Lung (tissue), 12 donors: Measurements from ENCODE around the gene CHRNA7. TPM values are rescaled to one million over a fixed set of nuclear protein-coding genes. Genes with fewer than 3 reads are reported as not detected.

Experiments used
- ATAC-seq: fragments of 200-7000 bp; cut with Tn5 transposase; one replicate; pipeline ENCODE4 v1.9.1; 2020; ENCODE audit warnings: moderate number of reproducible peaks; ENCODE audit not compliant: insufficient read depth, low FRiP score
- DNase-seq, 3 donors: peaks; one replicate each; pipeline ENCODE4 v3.0.0-alpha.2; 2013 to 2017
- H3K27ac ChIP-seq, 2 donors: one replicate each; pipeline ENCODE4 v1.5.1; 2013; ENCODE audit warnings: mild to moderate bottlenecking in 2 of 2, moderate library complexity in 2 of 2, control low read depth in 1 of 2, inconsistent platforms in 1 of 2, low read depth in 1 of 2, low read length in 1 of 2
- H3K27me3 ChIP-seq, 3 donors: one replicate each; pipeline ENCODE4 v1.5.1; 2013; ENCODE audit warnings: low read length in 2 of 3; ENCODE audit not compliant: control insufficient read depth in 3 of 3, insufficient read depth in 3 of 3
- H3K36me3 ChIP-seq, 4 donors: one replicate each; pipeline ENCODE4 v1.5.1; 2013; ENCODE audit warnings: low read length in 4 of 4, mild to moderate bottlenecking in 1 of 4, moderate library complexity in 1 of 4; ENCODE audit not compliant: control insufficient read depth in 4 of 4, insufficient read depth in 4 of 4
- H3K4me1 ChIP-seq, 5 donors: one replicate each; pipeline ENCODE4 v1.5.1; 2013; ENCODE audit warnings: low read length in 5 of 5, mild to moderate bottlenecking in 2 of 5, moderate library complexity in 1 of 5; ENCODE audit not compliant: control insufficient read depth in 5 of 5, insufficient read depth in 5 of 5
- H3K4me3 ChIP-seq: one replicate; pipeline ENCODE4 v1.5.1; 2013; ENCODE audit warnings: mild to moderate bottlenecking, control low read depth, moderate library complexity
- H3K9ac ChIP-seq, 2 donors: one replicate each; pipeline ENCODE4 v1.5.1; 2013; ENCODE audit warnings: low read length in 2 of 2, control low read depth in 1 of 2; ENCODE audit not compliant: insufficient read depth in 1 of 2
- H3K9me3 ChIP-seq, 4 donors: one replicate each; pipeline ENCODE4 v1.5.1; 2013; ENCODE audit warnings: low read length in 3 of 4, mild to moderate bottlenecking in 1 of 4, moderate library complexity in 1 of 4; ENCODE audit not compliant: control insufficient read depth in 4 of 4, insufficient read depth in 3 of 4
- CTCF ChIP-seq: IDR thresholded peaks from 2 replicates; pipeline ENCODE4 v1.5.1; 2012; ENCODE audit warnings: mild to moderate bottlenecking; ENCODE audit errors: control extremely low read depth, extremely low read depth
- WGBS, 2 donors: extraction: QIAGEN DNeasy Blood & Tissue Kit; methylation state at CpG; one replicate each; pipeline ENCODE4 v1.1.7; 2013; 5-methylcytosine and 5-hydroxymethylcytosine counted together
- polyA plus RNA-seq, 2 donors: library from polyadenylated mRNA; stranded (reverse); fragments of 200-250 nt; gene quantifications; one replicate each; pipeline ENCODE4 v1.2.1, GENCODE V29; 2013
- total RNA-seq, 2 donors: library from RNA; depleted of rRNA in 1 of 2; stranded (reverse); fragments of >200 nt in 1 of 2; gene quantifications; one replicate each; pipeline ENCODE4 v1.2.1, GENCODE V29; 2014 to 2021
- donor health status: control.
- donor health status: control.
- donor health status: Bipolar disorder and iron deficiency.
- donor health status: healthy.
- donor health status: DM: yes; HTN: yes; CAD: no.

CHRNA7 gene
- total and polyA plus RNA-seq, 4 donors, result 0.30 to 2.7 (median 1.4) TPM

GRCh38 chr15:32030795-32031194 lies 480 bp downstream of the CHRNA7 start:
- Histone ChIP-seq H3K9me3 (peaks cover 0 to 1% (median 0%) of the 10 kb centered on the region in 4 donors), H3K4me1 (peaks cover 0 to 14% (median 3%) of the 10 kb centered on the region in 5 donors), H3K9ac (no peak overlapping the region), H3K27me3 (peaks cover 0 to 4% (median 2%) of the 10 kb centered on the region in 3 donors), H3K4me3 (no peak overlapping the region), H3K36me3 (no peaks in the 10 kb centered on the region), H3K27ac (no peak overlapping the region)
- 3% methylated on average over 21 of the region's 21 CpGs for WGBS, 2 donors
- ATAC-seq, result peak; percentile 8
- peak in 2 of 3 donors; percentile 21 to 40 for DNase-seq
- TF ChIP-seq CTCF, result no peak

DNA sequence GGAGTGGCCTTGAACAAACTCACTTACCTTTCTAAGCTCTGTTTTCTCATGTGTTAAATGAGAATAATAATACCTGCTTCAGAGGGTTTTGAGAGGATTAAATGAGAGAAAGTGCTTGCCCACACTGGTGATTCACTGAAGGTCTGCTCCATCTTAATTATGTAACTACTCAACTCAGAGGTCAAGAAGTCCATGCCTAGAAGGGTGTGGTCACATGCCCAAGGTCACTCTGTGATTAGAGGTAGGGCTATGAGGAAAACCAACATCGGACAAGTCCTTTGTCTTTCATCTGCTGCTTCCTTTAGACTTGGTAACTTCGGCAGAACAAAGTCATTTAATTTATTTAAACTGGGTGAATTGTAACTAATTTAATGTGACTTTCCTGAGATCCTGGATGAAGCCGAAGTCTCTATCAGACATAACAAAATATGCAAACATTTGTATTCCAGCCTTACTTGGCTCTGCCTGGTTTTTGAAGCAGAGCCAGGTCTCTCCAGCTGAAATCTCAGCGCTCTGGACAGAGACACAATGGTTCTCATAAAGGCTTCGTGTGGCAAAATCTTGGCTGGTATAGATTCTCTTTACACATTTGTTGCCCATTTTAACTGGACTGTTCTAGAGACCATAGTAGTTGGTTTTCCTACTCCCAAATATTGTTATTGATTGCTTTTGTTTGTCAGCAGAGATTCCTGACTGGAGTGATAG lies 3.0 kb downstream of the CHRNA7 start:
- 59 to 77% methylated on average over 5 of the region's 5 CpGs for WGBS, 2 donors
- Histone ChIP-seq H3K4me3 (no peak overlapping the region), H3K4me1 (peaks cover 0 to 14% (median 3%) of the 10 kb centered on the region in 5 donors), H3K9ac (no peak overlapping the region), H3K9me3 (peaks cover 0 to 1% (median 0%) of the 10 kb centered on the region in 4 donors), H3K36me3 (no peaks in the 10 kb centered on the region), H3K27ac (no peak overlapping the region), H3K27me3 (peaks cover 0 to 3% (median 2%) of the 10 kb centered on the region in 3 donors)
- ATAC-seq (no peak), DNase-seq (peak; percentile 21 to 66 (median 46))
- TF ChIP-seq CTCF, result no peak

GRCh38 chr15:32034106-32034505 lies 3.8 kb downstream of the CHRNA7 start:
- Histone ChIP-seq H3K27me3 (peaks cover 0 to 2% (median 2%) of the 10 kb centered on the region in 3 donors), H3K27ac (no peak overlapping the region), H3K9ac (no peak overlapping the region), H3K4me1 (peaks cover 0 to 9% (median 1%) of the 10 kb centered on the region in 5 donors), H3K4me3 (no peak overlapping the region), H3K36me3 (no peaks in the 10 kb centered on the region), H3K9me3 (peaks cover 0 to 1% (median 0%) of the 10 kb centered on the region in 4 donors)
- no peak for DNase-seq
- ATAC-seq, result no peak
- TF ChIP-seq CTCF, result no peak

- DNase-seq (no peak), ATAC-seq (no peak)
- H3K27ac ChIP-seq, result no peak overlapping the region
- H3K4me3 ChIP-seq, result no peak overlapping the region
- peaks cover 0 to 3% (median 0%) of the 10 kb centered on the region in 5 donors for H3K4me1 ChIP-seq
- no peak overlapping the region for H3K9ac ChIP-seq
- no peaks in the 10 kb centered on the region for H3K9me3 ChIP-seq
- peaks cover 0 to 2% (median 2%) of the 10 kb centered on the region in 3 donors for H3K27me3 ChIP-seq
- no peaks in the 10 kb centered on the region for H3K36me3 ChIP-seq
- 72 to 79% methylated on average over 2 of the region's 2 CpGs for WGBS, 2 donors
- TF ChIP-seq CTCF, result no peak
Measured at GRCh38 chr15:32035285-32035684, 5.0 kb downstream of the CHRNA7 start.
